ENCODE measurements around the gene ATP6V1G2. TPM values are rescaled to one million over a fixed set of nuclear protein-coding genes. Genes with fewer than 3 reads are reported as not detected.
A peak's percentile ranks its signal among the peaks of the same experiment; 100 is the strongest.
"Not testable (repeated sequence)": the region's sequence is repeated elsewhere in the genome, so short reads cannot be mapped to it uniquely, and the experiment has no call there.

Gene ATP6V1G2
- total RNA-seq, 4 donors from 2014 or later: 2.0 to 5.0 (median 2.2) TPM

DNA sequence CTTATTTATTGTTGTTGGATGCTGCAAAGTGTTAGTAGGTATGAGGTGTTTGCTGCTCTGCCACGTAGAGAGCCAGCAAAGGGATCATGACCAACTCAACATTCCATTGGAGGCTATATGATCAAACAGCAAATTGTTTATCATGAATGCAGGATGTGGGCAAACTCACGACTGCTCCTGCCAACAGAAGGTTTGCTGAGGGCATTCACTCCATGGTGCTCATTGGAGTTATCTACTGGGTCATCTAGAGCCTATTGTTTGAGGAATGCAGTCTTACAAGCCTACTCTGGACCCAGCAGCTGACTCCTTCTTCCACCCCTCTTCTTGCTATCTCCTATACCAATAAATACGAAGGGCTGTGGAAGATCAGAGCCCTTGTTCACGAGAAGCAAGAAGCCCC lies 36.4 kb downstream of the ATP6V1G2 start:
- no peak for TF ChIP-seq POLR2AphosphoS5 (IDR thresholded peaks at IDR 0.05)
- no peak for TF ChIP-seq EP300 (IDR thresholded peaks at IDR 0.05)
- TF ChIP-seq, protein P1, sequence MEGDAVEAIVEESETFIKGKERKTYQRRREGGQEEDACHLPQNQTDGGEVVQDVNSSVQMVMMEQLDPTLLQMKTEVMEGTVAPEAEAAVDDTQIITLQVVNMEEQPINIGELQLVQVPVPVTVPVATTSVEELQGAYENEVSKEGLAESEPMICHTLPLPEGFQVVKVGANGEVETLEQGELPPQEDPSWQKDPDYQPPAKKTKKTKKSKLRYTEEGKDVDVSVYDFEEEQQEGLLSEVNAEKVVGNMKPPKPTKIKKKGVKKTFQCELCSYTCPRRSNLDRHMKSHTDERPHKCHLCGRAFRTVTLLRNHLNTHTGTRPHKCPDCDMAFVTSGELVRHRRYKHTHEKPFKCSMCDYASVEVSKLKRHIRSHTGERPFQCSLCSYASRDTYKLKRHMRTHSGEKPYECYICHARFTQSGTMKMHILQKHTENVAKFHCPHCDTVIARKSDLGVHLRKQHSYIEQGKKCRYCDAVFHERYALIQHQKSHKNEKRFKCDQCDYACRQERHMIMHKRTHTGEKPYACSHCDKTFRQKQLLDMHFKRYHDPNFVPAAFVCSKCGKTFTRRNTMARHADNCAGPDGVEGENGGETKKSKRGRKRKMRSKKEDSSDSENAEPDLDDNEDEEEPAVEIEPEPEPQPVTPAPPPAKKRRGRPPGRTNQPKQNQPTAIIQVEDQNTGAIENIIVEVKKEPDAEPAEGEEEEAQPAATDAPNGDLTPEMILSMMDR (IDR thresholded peaks at IDR 0.05): no peak
- TF ChIP-seq POLR2A (IDR thresholded peaks at IDR 0.05; ENCODE audit: low read depth): no peak
- no peaks in the 10 kb centered on the region for H3K4me1 ChIP-seq
- DNase-seq (ENCODE audit: extremely low spot score): peak; percentile 19
- 77% methylated on average over 4 of the region's 4 CpGs for WGBS
- peaks cover 0 to 31% (median 13%) of the 10 kb centered on the region in 4 donors for H3K36me3 ChIP-seq
- intact Hi-C loops (cut with DNase I): no loop called here
- H3K4me3 ChIP-seq: no peak overlapping the region
- H3K27ac ChIP-seq (replicated peaks in 1 of 4): no peak overlapping the region
- H3K27me3 ChIP-seq: peaks cover 0 to 25% (median 0%) of the 10 kb centered on the region in 4 donors
- no peaks in the 10 kb centered on the region for H3K9me3 ChIP-seq

- no CpG with 5 or more reads among the region's 2 CpGs for WGBS
- H3K9me3 ChIP-seq; H3K4me1 ChIP-seq; intact Hi-C loops (cut with DNase I); H3K27ac ChIP-seq (replicated peaks in 1 of 4); H3K4me3 ChIP-seq: not testable (repeated sequence)
- Histone ChIP-seq H3K27me3 (peaks cover 0 to 35% (median 0%) of the 10 kb centered on the region in 4 donors), H3K36me3 (peaks cover 0 to 31% (median 13%) of the 10 kb centered on the region in 4 donors)
- DNase-seq (ENCODE audit: extremely low spot score): peak; percentile 17
Observed at GRCh38 chr6:31509036-31509435, 37.4 kb downstream of the ATP6V1G2 start.

GRCh38 chr6:31502586-31502985 lies 43.8 kb downstream of the ATP6V1G2 start:
- H3K4me3 ChIP-seq: no peak overlapping the region
- H3K27ac ChIP-seq (replicated peaks in 1 of 4): no peak overlapping the region
- peaks cover 0 to 5% (median 0%) of the 10 kb centered on the region in 4 donors for H3K9me3 ChIP-seq
- TF ChIP-seq EP300 (IDR thresholded peaks at IDR 0.05): no peak
- TF ChIP-seq, protein P1 (IDR thresholded peaks at IDR 0.05): no peak
- no peak for TF ChIP-seq POLR2A (IDR thresholded peaks at IDR 0.05; ENCODE audit: low read depth)
- TF ChIP-seq POLR2AphosphoS5 (IDR thresholded peaks at IDR 0.05): no peak
- peaks cover 0 to 18% (median 6%) of the 10 kb centered on the region in 4 donors for H3K36me3 ChIP-seq
- intact Hi-C loops (cut with DNase I): no loop called here
- DNase-seq (ENCODE audit: extremely low spot score): no peak
- H3K4me1 ChIP-seq: peaks cover 3 to 15% (median 14%) of the 10 kb centered on the region in 4 donors
- H3K27me3 ChIP-seq: peaks cover 0 to 67% (median 2%) of the 10 kb centered on the region in 4 donors

- H3K9me3 ChIP-seq: not testable (repeated sequence)
Observed at GRCh38 chr6:31499648-31500047, 46.8 kb downstream of the ATP6V1G2 start.

DNA sequence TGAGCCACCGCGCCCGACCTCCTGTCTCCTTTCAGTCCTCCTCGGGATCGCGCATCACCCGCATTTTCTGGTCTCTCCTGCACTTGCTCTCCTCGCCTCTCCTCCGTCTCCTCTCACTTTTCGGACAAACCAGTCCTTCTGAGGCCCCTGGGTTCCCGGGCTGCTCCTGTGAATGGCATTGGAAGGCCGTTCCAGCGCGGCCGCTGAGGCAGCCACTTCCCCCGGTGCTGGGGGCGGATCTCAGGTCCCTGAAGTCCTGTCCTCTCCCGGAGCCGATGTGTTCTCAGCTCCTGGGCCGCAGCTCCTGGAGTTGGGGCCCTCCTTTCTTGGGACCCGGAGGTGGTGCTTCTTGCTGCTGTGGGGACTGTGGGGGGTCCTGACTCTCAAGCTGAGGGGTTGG lies 47.7 kb downstream of the ATP6V1G2 start:
- Histone ChIP-seq H3K36me3 (no peaks in the 10 kb centered on the region), H3K9me3 (peaks cover 0 to 5% (median 0%) of the 10 kb centered on the region in 4 donors), H3K4me3 (peak overlapping the region; percentile 24 to 59 (median 46)), H3K27me3 (peaks cover 0 to 61% (median 7%) of the 10 kb centered on the region in 4 donors), H3K27ac (replicated peaks in 1 of 4) (no peak overlapping the region), H3K4me1 (peaks cover 10 to 37% (median 35%) of the 10 kb centered on the region in 4 donors)
- TF ChIP-seq, protein P1 (IDR thresholded peaks at IDR 0.05): no peak
- TF ChIP-seq POLR2AphosphoS5 (IDR thresholded peaks at IDR 0.05) (no peak), POLR2A (IDR thresholded peaks at IDR 0.05; ENCODE audit: low read depth) (no peak), EP300 (IDR thresholded peaks at IDR 0.05) (no peak)
- WGBS: 27% methylated on average over 15 of the region's 21 CpGs
- intact Hi-C loops (cut with DNase I): loop anchor here (5.0 kb wide), 1 partner anchor 44 kb away; the partner anchor contains the start of gene DDX39B
- DNase-seq (ENCODE audit: extremely low spot score): peak; percentile 72

More at GRCh38 chr6:31499648-31500047, 46.8 kb downstream of the ATP6V1G2 start:
- H3K27ac ChIP-seq (replicated peaks in 1 of 4); H3K4me3 ChIP-seq; H3K36me3 ChIP-seq; DNase-seq (ENCODE audit: extremely low spot score): not testable (repeated sequence)
- 90% methylated on average over 2 of the region's 2 CpGs for WGBS
- Histone ChIP-seq H3K4me1 (peaks cover 7 to 28% (median 26%) of the 10 kb centered on the region in 4 donors), H3K27me3 (peaks cover 0 to 66% (median 5%) of the 10 kb centered on the region in 4 donors)
- intact Hi-C loops (cut with DNase I): loop anchor here (5.0 kb wide), 1 partner anchor 43 kb away; the partner anchor contains the start of gene DDX39B

All from esophagus muscularis mucosa (tissue), 4 donors.